K562 (cell line): ENCODE measurements around the gene C19orf85. TPM values are rescaled to one million over a fixed set of nuclear protein-coding genes. Genes with fewer than 3 reads are reported as not detected.

Source experiments
- ARNT ChIP-seq, 2 experiments: fragments of 450-650 bp; IDR thresholded peaks; 2 replicates each; pipeline ENCODE4 v1.6.1; 2016; ENCODE audit warnings: mild to moderate bottlenecking in 1 of 2
- ATF7 ChIP-seq: fragments of 450-650 bp; IDR thresholded peaks from 2 replicates; pipeline ENCODE4 v1.7.1; 2014; ENCODE audit warnings: mild to moderate bottlenecking, moderate library complexity
- CSDE1 ChIP-seq, 2 experiments: fragments of 450-650 bp; IDR thresholded peaks; 2 replicates each; pipeline ENCODE4 v1.6.1; 2016; ENCODE audit warnings: mild to moderate bottlenecking in 1 of 2
- E2F3 ChIP-seq: fragments of 250-450 bp; sonication (Bioruptor Pico); IDR thresholded peaks from 2 replicates; pipeline ENCODE4 v1.4.0; 2020; ENCODE audit warnings: mild to moderate bottlenecking
- ETV5 ChIP-seq: sonication (generic); formaldehyde crosslinking; IDR thresholded peaks from 2 replicates; pipeline ENCODE4 v1.4.0; 2020; ENCODE audit warnings: low read depth, mild to moderate bottlenecking, missing genetic modification reagents
- HMGN3 ChIP-seq: IDR thresholded peaks from 2 replicates; pipeline ENCODE4 v1.6.1; 2011; ENCODE audit warnings: borderline replicate concordance, low read depth, mild to moderate bottlenecking, mixed read lengths, low read length; ENCODE audit not compliant: insufficient read length; ENCODE audit errors: extremely low read depth
- HNRNPH1 ChIP-seq: fragments of 200-400 bp; formaldehyde crosslinking; optimal IDR thresholded peaks from 2 replicates; pipeline ENCODE3; 2017; ENCODE audit warnings: low read depth, mild to moderate bottlenecking, low read length, moderate library complexity
- JUND ChIP-seq, 2 experiments: IDR thresholded peaks; 2 replicates in 1 of 2; 3 replicates in 1 of 2; pipeline ENCODE4 v1.6.1; 2011; ENCODE audit warnings: borderline replicate concordance in 2 of 2, low read depth in 2 of 2, low read length in 2 of 2, improper control_type of control experiment in 1 of 2, missing biosample characterization in 1 of 2, missing genetic modification characterization in 1 of 2, missing genetic modification reagents in 1 of 2
- KDM2B ChIP-seq: fragments of 250-450 bp; sonication (Bioruptor Pico); IDR thresholded peaks from 2 replicates; pipeline ENCODE4 v1.8.0; 2021; ENCODE audit warnings: mild to moderate bottlenecking, moderate library complexity
- NBN ChIP-seq: fragments of 450-650 bp; IDR thresholded peaks from 2 replicates; pipeline ENCODE4 v1.6.1; 2016; ENCODE audit warnings: low read depth, mild to moderate bottlenecking
- NFYB ChIP-seq: IDR thresholded peaks from 2 replicates; pipeline ENCODE4 v1.6.1; 2011; ENCODE audit warnings: mild to moderate bottlenecking, moderate library complexity; ENCODE audit not compliant: insufficient read length; ENCODE audit errors: extremely low read depth
- NR3C1 ChIP-seq: sonication (generic); formaldehyde crosslinking; IDR thresholded peaks from 2 replicates; pipeline ENCODE4 v1.8.1; 2022; ENCODE audit warnings: missing genetic modification reagents
- TGIF2 ChIP-seq: sonication (generic); formaldehyde crosslinking; IDR thresholded peaks from 2 replicates; pipeline ENCODE4 v1.8.1; 2022; ENCODE audit warnings: mild to moderate bottlenecking, missing genetic modification reagents, moderate library complexity
- XRCC5 ChIP-seq: fragments of 200-400 bp; formaldehyde crosslinking; IDR thresholded peaks from 2 replicates; pipeline ENCODE4 v1.6.1; 2017; ENCODE audit warnings: low read depth, mild to moderate bottlenecking, low read length
- ZNF3 ChIP-seq: fragments of 250-450 bp; sonication (Bioruptor Pico); IDR thresholded peaks from 2 replicates; pipeline ENCODE4 v1.5.0; 2021; ENCODE audit warnings: mild to moderate bottlenecking, moderate library complexity
- ZNF431 ChIP-seq: sonication (generic); formaldehyde crosslinking; IDR thresholded peaks from 2 replicates; pipeline ENCODE4 v1.8.0; 2022; ENCODE audit warnings: mild to moderate bottlenecking, missing genetic modification reagents
- ZNF830 ChIP-seq: fragments of 250-450 bp; sonication (Bioruptor Pico); IDR thresholded peaks from 2 replicates; pipeline ENCODE4 v1.5.0; 2021; ENCODE audit warnings: mild to moderate bottlenecking
- polyA plus RNA-seq, 8 experiments: library from polyadenylated mRNA; depleted of rRNA in 4 of 8; stranded (reverse) in 5 of 8; unstranded in 3 of 8; fragments of >200 nt; fragmentation: Nextera tagmentation in 2 of 8; fragmentation: Illumina TruSeq in 1 of 8; extraction: Ambion mirVana in 2 of 8; extraction: Trizol in 1 of 8; gene quantifications; 2 replicates each; pipeline versions ENCODE4 v1.2.1 to v1.2.3, GENCODE V29; 2011 to 2014; ENCODE audit warnings: inconsistent platforms in 1 of 8, missing spikeins in 1 of 8
- total RNA-seq, 7 experiments: library from RNA; depleted of rRNA in 6 of 7; stranded (reverse); fragments of >200 nt in 6 of 7; fragmentation: Illumina TruSeq in 2 of 7; extraction: Trizol in 2 of 7; gene quantifications; 2 replicates each; pipeline versions ENCODE4 v1.2.1 to v1.2.3, GENCODE V29; 2011 to 2021; ENCODE audit warnings: low replicate concordance in 1 of 7
- TF ChIP-seq, protein P1 (sequence below), 2 experiments: fragments of 450-650 bp; formaldehyde crosslinking in 1 of 2; IDR thresholded peaks; 2 replicates each; pipeline versions ENCODE4 v1.4.0 to v1.6.1; 2014 to 2020; ENCODE audit warnings: mild to moderate bottlenecking in 2 of 2, borderline replicate concordance in 1 of 2, low read depth in 1 of 2
- TF ChIP-seq, protein P2 (sequence below): fragments of 450-650 bp; conservative IDR thresholded peaks from 2 replicates; pipeline ENCODE4 v1.6.1; 2016; ENCODE audit warnings: missing genetic modification characterization, low read depth, mild to moderate bottlenecking, missing compliant biosample characterization, moderate library complexity

Gene C19orf85
- total and polyA plus RNA-seq, 9 of the 15 experiments (the other 6 are each of a cell fraction or from before 2014, with no cell fraction given), result not detected

DNA sequence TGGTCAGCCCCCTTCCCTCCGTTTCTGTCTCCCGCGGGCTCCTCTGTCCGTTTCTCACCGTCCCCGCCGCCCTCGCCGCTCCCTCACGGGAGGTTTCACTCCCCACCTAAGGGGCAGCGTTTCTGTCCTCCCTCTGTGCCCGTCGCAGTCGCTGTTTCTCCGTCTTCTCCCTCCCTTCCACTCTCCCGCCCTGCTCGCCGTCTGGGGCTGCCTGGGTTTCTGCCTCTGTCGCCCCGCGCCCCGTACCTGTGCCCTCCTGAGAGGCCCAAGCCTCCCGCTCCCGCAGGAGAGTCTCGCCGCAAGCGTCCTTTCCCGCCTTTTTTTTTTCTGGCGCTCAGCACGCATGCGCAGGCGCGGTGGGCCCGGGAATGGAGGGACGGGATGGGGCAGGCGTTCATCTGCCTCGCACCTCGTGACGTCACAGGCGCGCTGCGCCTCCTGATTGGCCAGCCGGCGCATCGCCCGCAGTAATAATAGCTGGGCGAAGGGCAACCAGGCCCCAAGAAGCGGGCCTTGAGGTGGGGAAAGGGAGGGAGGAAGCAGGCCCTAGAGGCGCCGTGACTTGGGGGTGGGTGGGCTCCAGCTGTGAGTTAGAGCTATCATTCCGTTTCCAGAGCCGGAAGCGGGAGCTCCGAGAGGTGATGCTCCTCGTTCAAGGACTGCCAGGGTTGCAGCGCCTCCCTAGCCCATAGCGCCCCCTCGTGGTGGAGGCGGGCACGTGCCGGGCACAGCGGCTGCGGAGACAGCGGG, 39.1 kb upstream of the C19orf85 start (continued):
- TF ChIP-seq ATF7 (peak; percentile 90), KDM2B (CRISPR knock-in tag) (no peak), NBN (peak; percentile 100), HNRNPH1 (no peak), TGIF2 (CRISPR knock-in tag) (peak; percentile 97), ZNF3 (CRISPR knock-in tag) (no peak), CSDE1 (IDR thresholded peaks at IDR 0.05) (peak in 1 of 2 experiments; percentile 92; a peak in 2 of 4 replicates), HMGN3 (peak; percentile 65), ZNF431 (CRISPR knock-in tag) (peak; percentile 99), NFYB (peak; percentile 89), E2F3 (peak; percentile 98), ETV5 (peak; percentile 79), JUND (IDR thresholded peaks at IDR 0.05; ENCODE audit: borderline replicate concordance, low read depth, low read length) (peak; percentile 34), JUND (tag; IDR thresholded peaks at IDR 0.05; ENCODE audit: borderline replicate concordance, low read depth, low read length) (peak; percentile 32; the same call in 1 of the 3 replicates), XRCC5 (0 out of 2 replicates have a peak, but pooled peaks have one; percentile 21), ARNT (IDR thresholded peaks at IDR 0.05) (peak in 1 of 2 experiments; percentile 69; a peak in 2 of 4 replicates), NR3C1 (CRISPR knock-in tag) (peak; percentile 99), ZNF830 (CRISPR knock-in tag) (no peak)
- TF ChIP-seq, protein P1, sequence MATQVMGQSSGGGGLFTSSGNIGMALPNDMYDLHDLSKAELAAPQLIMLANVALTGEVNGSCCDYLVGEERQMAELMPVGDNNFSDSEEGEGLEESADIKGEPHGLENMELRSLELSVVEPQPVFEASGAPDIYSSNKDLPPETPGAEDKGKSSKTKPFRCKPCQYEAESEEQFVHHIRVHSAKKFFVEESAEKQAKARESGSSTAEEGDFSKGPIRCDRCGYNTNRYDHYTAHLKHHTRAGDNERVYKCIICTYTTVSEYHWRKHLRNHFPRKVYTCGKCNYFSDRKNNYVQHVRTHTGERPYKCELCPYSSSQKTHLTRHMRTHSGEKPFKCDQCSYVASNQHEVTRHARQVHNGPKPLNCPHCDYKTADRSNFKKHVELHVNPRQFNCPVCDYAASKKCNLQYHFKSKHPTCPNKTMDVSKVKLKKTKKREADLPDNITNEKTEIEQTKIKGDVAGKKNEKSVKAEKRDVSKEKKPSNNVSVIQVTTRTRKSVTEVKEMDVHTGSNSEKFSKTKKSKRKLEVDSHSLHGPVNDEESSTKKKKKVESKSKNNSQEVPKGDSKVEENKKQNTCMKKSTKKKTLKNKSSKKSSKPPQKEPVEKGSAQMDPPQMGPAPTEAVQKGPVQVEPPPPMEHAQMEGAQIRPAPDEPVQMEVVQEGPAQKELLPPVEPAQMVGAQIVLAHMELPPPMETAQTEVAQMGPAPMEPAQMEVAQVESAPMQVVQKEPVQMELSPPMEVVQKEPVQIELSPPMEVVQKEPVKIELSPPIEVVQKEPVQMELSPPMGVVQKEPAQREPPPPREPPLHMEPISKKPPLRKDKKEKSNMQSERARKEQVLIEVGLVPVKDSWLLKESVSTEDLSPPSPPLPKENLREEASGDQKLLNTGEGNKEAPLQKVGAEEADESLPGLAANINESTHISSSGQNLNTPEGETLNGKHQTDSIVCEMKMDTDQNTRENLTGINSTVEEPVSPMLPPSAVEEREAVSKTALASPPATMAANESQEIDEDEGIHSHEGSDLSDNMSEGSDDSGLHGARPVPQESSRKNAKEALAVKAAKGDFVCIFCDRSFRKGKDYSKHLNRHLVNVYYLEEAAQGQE (IDR thresholded peaks at IDR 0.05; ENCODE audit: borderline replicate concordance), result peak; percentile 86
- TF ChIP-seq, protein P1 (CRISPR knock-in tag; IDR thresholded peaks at IDR 0.05; ENCODE audit: low read depth), result no peak
- TF ChIP-seq, protein P2, sequence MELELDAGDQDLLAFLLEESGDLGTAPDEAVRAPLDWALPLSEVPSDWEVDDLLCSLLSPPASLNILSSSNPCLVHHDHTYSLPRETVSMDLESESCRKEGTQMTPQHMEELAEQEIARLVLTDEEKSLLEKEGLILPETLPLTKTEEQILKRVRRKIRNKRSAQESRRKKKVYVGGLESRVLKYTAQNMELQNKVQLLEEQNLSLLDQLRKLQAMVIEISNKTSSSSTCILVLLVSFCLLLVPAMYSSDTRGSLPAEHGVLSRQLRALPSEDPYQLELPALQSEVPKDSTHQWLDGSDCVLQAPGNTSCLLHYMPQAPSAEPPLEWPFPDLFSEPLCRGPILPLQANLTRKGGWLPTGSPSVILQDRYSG (tag), result no peak
